Measurements from ENCODE around the gene APOL5. TPM values are rescaled to one million over a fixed set of nuclear protein-coding genes. Genes with fewer than 3 reads are reported as not detected.

APOL5 gene
- total RNA-seq, 1 experiment from 2014 or later, result not detected

GRCh38 chr22:35739076-35739930, 21.6 kb downstream of the APOL5 start:
- Histone ChIP-seq H2AFZ (no peak overlapping the region), H3F3A (ENCODE audit: insufficient read depth, low read depth) (peaks cover 30% of the 10 kb centered on the region; the same call in 1 of the 2 replicates), H3K79me2 (ENCODE audit: low read depth) (no peaks in the 10 kb centered on the region), H3K36me3 (ENCODE audit: low read depth) (peaks cover 22% of the 10 kb centered on the region; the same call in 1 of the 2 replicates), H4K20me1 (ENCODE audit: insufficient read depth) (no peaks in the 10 kb centered on the region), H3K27me3 (ENCODE audit: insufficient read depth, low read depth) (no peaks in the 10 kb centered on the region), H3K4me1 (replicated peaks; ENCODE audit: insufficient read depth) (peaks cover 20% of the 10 kb centered on the region), H3K4me3 (no peak overlapping the region), H3K9me2 (ENCODE audit: insufficient read depth) (no peaks in the 10 kb centered on the region), H3K27ac (no peak overlapping the region), H3K9me3 (ENCODE audit: insufficient read depth, low read depth) (no peaks in the 10 kb centered on the region), H3K4me2 (no peak overlapping the region)
- intact Hi-C loops (cut with micrococcal nuclease; ENCODE audit: unreplicated experiment), result no loop called here
- TF ChIP-seq EZH2 (IDR thresholded peaks at IDR 0.05; ENCODE audit: low read depth) (no peak), CTCF (conservative IDR thresholded peaks at IDR 0.05) (peak; percentile 52)
- ChIA-PET CTCF (interaction anchor here (0.6 kb wide), 2 partner anchors 17 to 85 kb away, joined by 3 to 5 read pairs; no protein-coding TSS in a partner anchor), POLR2A (ENCODE audit: unreplicated experiment) (no interaction called here)
- no TSS peak for BruUV-seq (replicated peaks)
- no peak for DNase-seq

GRCh38 chr22:35739931-35740380, 22.3 kb downstream of the APOL5 start:
- Histone ChIP-seq H3K27me3 (ENCODE audit: insufficient read depth, low read depth) (no peaks in the 10 kb centered on the region), H2AFZ (no peak overlapping the region), H3F3A (ENCODE audit: insufficient read depth, low read depth) (peaks cover 30% of the 10 kb centered on the region; the same call in 1 of the 2 replicates), H4K20me1 (ENCODE audit: insufficient read depth) (no peaks in the 10 kb centered on the region), H3K9me3 (ENCODE audit: insufficient read depth, low read depth) (no peaks in the 10 kb centered on the region), H3K9me2 (ENCODE audit: insufficient read depth) (no peaks in the 10 kb centered on the region), H3K79me2 (ENCODE audit: low read depth) (no peaks in the 10 kb centered on the region), H3K27ac (no peak overlapping the region), H3K4me1 (replicated peaks; ENCODE audit: insufficient read depth) (peaks cover 20% of the 10 kb centered on the region), H3K4me2 (no peak overlapping the region), H3K36me3 (ENCODE audit: low read depth) (peaks cover 24% of the 10 kb centered on the region; the same call in 1 of the 2 replicates), H3K4me3 (no peak overlapping the region)
- no TSS peak for BruUV-seq (replicated peaks)
- intact Hi-C loops (cut with micrococcal nuclease; ENCODE audit: unreplicated experiment), result no loop called here
- no peak for DNase-seq
- ChIA-PET CTCF (interaction anchor here (0.6 kb wide), 2 partner anchors 17 to 86 kb away, joined by 3 to 5 read pairs; no protein-coding TSS in a partner anchor), POLR2A (ENCODE audit: unreplicated experiment) (no interaction called here)
- TF ChIP-seq EZH2 (IDR thresholded peaks at IDR 0.05; ENCODE audit: low read depth) (no peak), CTCF (conservative IDR thresholded peaks at IDR 0.05) (0 out of 2 replicates have a peak, but pooled peaks have one; percentile 3)

GRCh38 chr22:35740616-35741015, 22.9 kb downstream of the APOL5 start:
- no TSS peak for BruUV-seq (replicated peaks)
- ChIA-PET CTCF (no interaction called here), POLR2A (ENCODE audit: unreplicated experiment) (no interaction called here)
- no peak overlapping the region for H3K4me2 ChIP-seq
- H3K27ac ChIP-seq, result no peak overlapping the region
- TF ChIP-seq EZH2 (IDR thresholded peaks at IDR 0.05; ENCODE audit: low read depth) (no peak), CTCF (conservative IDR thresholded peaks at IDR 0.05) (no peak)
- no peaks in the 10 kb centered on the region for H3K9me2 ChIP-seq (ENCODE audit: insufficient read depth)
- H3K4me1 ChIP-seq (replicated peaks; ENCODE audit: insufficient read depth), result peaks cover 20% of the 10 kb centered on the region
- H3K27me3 ChIP-seq (ENCODE audit: insufficient read depth, low read depth), result no peaks in the 10 kb centered on the region
- H2AFZ ChIP-seq, result no peak overlapping the region
- DNase-seq, result no peak
- no peaks in the 10 kb centered on the region for H3K79me2 ChIP-seq (ENCODE audit: low read depth)
- H3K36me3 ChIP-seq (ENCODE audit: low read depth), result peaks cover 31% of the 10 kb centered on the region
- peaks cover 30% of the 10 kb centered on the region; the same call in 1 of the 2 replicates for H3F3A ChIP-seq (ENCODE audit: insufficient read depth, low read depth)
- intact Hi-C loops (cut with micrococcal nuclease; ENCODE audit: unreplicated experiment), result no loop called here
- H3K9me3 ChIP-seq (ENCODE audit: insufficient read depth, low read depth), result no peaks in the 10 kb centered on the region
- no peaks in the 10 kb centered on the region for H4K20me1 ChIP-seq (ENCODE audit: insufficient read depth)
- H3K4me3 ChIP-seq, result no peak overlapping the region
